Ascending aorta (tissue), 2 donors: ENCODE measurements around the gene C4orf50. TPM values are rescaled to one million over a fixed set of nuclear protein-coding genes. Genes with fewer than 3 reads are reported as not detected.
A peak's percentile ranks its signal among the peaks of the same experiment; 100 is the strongest.
"Not testable (repeated sequence)": the region's sequence is repeated elsewhere in the genome, so short reads cannot be mapped to it uniquely, and the experiment has no call there.

Experiments used
- DNase-seq, 2 donors: peaks; one replicate each; pipeline ENCODE4 v3.0.0-alpha.2; 2019; ENCODE audit warnings: low spot score in 2 of 2
- H3K27ac ChIP-seq, 2 donors: fragments of 200-600 bp; sonication (generic); one replicate each; pipeline ENCODE4 v1.5.1; 2016 to 2017; ENCODE audit warnings: mild to moderate bottlenecking in 1 of 2
- H3K27me3 ChIP-seq: fragments of 200-600 bp; sonication (generic); one replicate; pipeline ENCODE4 v1.5.1; 2017
- H3K36me3 ChIP-seq, 2 donors: fragments of 200-600 bp; sonication (generic); one replicate each; pipeline ENCODE4 v1.5.1; 2016
- H3K4me1 ChIP-seq, 2 donors: fragments of 200-600 bp; sonication (generic); one replicate each; pipeline ENCODE4 v1.5.1; 2016 to 2017; ENCODE audit warnings: mild to moderate bottlenecking in 1 of 2
- H3K4me3 ChIP-seq, 2 donors: fragments of 200-600 bp; sonication (generic); one replicate each; pipeline ENCODE4 v1.5.1; 2016 to 2017; ENCODE audit warnings: mild to moderate bottlenecking in 1 of 2
- H3K9me3 ChIP-seq, 2 donors: fragments of 200-600 bp; sonication (generic); one replicate each; pipeline ENCODE4 v1.5.1; 2016
- CTCF ChIP-seq, 3 experiments: fragments of 200-600 bp in 2 of 3; fragments of 450-650 bp in 1 of 3; sonication (generic) in 2 of 3; IDR thresholded peaks; one replicate each; pipeline ENCODE4 v1.5.1; 2016 to 2019; ENCODE audit warnings: antibody characterized with exemption in 3 of 3, mild to moderate bottlenecking in 1 of 3, moderate library complexity in 1 of 3
- intact Hi-C: fragments of 100-400 bp; cut with DNase I; formaldehyde crosslinking; loops from one replicate; pipeline ENCODE4 v1.15.1; 2023
- total RNA-seq: library from RNA; depleted of rRNA; stranded (reverse); fragments of >200 nt; gene quantifications from one replicate; pipeline ENCODE4 v1.1.0, GENCODE V29; 2016

The C4orf50 gene
- total RNA-seq, 1 donor from 2014 or later, result not detected

DNA sequence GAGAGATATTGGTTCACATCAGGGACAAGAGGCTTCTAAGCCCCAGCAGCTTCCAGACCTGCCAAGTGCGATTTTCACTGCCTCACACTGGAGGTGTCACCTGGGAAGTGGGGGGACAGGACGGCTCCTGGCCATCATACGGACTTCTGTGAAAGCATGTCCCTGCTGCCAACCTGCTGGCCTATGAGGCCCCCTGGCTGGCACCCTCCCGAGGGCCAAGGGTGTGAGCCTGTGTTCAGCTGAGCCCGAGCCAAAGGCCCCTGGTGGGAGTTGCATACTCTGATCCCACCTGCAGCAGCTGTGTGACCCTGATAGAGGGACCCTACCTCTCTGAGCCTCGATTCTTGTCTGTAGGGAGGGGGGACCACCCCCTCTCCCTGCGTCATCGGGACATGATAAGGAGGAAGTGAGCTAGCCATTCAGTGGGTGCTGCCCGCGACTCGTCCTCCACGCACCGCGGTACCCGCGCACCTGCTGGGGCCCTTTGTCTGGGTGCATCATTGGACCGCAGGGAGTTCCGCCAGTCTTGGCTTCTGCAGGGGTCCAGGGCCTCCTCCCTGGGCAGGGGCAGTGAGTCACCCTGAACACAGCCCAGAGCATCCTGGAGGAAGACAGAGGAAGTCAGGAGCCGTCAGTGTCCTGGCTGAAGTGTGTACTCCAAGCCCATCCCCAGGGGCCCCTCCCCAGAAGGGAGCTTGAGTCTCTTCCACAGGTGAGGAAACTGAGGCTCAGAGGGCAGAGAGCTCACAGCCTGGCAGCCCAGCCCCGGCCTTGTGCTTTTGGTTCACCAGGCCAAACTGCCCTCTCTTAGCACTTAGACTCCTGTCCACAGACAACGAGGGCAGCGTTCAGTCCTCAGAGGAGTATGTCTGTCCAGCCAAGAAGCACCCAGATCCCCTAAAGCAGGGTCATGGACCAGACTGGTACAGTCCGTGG is 24.1 kb downstream of the C4orf50 start:
- no peak overlapping the region for H3K27ac ChIP-seq
- H3K4me3 ChIP-seq, result no peak overlapping the region
- no peaks in the 10 kb centered on the region for H3K36me3 ChIP-seq
- no peaks in the 10 kb centered on the region for H3K4me1 ChIP-seq
- H3K27me3 ChIP-seq, result no peaks in the 10 kb centered on the region
- H3K9me3 ChIP-seq, result no peaks in the 10 kb centered on the region
- no peak for TF ChIP-seq CTCF (IDR thresholded peaks at IDR 0.05)
- DNase-seq, result peak in 1 of 2 donors; percentile 51
- intact Hi-C loops, result no loop called here

- H3K36me3 ChIP-seq, H3K27me3 ChIP-seq, intact Hi-C loops, H3K9me3 ChIP-seq, H3K27ac ChIP-seq, H3K4me3 ChIP-seq, H3K4me1 ChIP-seq: not testable (repeated sequence)
- peak in 1 of 2 donors; percentile 45 for DNase-seq
Measured at GRCh38 chr4:5993346-5993745, 24.9 kb downstream of the C4orf50 start.

GRCh38 chr4:5992828-5993321 is 25.4 kb downstream of the C4orf50 start:
- Histone ChIP-seq H3K4me3 (no peak overlapping the region), H3K36me3 (no peaks in the 10 kb centered on the region), H3K4me1 (no peaks in the 10 kb centered on the region), H3K27ac (no peak overlapping the region), H3K27me3 (no peaks in the 10 kb centered on the region), H3K9me3 (no peaks in the 10 kb centered on the region)
- DNase-seq, result peak in 1 of 2 donors; percentile 43
- no peak for TF ChIP-seq CTCF (IDR thresholded peaks at IDR 0.05)
- intact Hi-C loops, result no loop called here

DNA sequence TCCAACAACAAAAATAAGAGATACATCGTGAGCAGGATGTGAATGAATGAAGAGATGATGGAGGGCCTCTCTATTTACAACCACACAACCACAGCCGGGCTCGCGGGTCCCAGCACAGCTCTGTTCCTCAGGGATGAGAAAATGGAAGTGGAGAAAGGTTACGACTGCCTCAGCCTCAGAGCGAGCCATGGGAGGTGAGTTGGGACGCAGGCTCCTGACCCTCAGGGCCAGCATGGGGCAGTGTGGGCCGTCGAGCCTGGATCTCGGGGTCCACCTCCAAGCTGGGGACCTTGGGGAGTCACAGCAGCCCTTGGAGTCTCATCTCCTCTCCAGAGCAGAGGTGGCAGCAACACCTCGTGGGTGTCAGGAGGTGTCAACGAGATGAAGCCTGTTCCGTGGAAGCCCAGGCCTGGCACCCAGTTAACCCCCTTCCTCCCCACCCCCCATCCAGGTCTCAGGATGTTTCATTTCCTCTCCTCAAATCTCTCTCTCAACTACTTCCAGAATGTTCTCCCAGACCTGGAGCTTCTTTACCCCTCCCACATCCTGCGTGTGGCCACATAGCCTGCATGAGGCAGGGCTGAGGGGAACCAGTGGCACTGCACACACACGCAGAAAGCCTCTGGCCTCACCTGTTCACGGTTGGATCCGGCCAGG is 25.9 kb downstream of the C4orf50 start:
- intact Hi-C loops, result no loop called here
- Histone ChIP-seq H3K4me3 (no peak overlapping the region), H3K9me3 (no peaks in the 10 kb centered on the region), H3K36me3 (no peaks in the 10 kb centered on the region), H3K27me3 (no peaks in the 10 kb centered on the region), H3K4me1 (no peaks in the 10 kb centered on the region), H3K27ac (no peak overlapping the region)
- TF ChIP-seq CTCF (IDR thresholded peaks at IDR 0.05), result no peak
- peak in 1 of 2 donors; percentile 57 for DNase-seq

DNA sequence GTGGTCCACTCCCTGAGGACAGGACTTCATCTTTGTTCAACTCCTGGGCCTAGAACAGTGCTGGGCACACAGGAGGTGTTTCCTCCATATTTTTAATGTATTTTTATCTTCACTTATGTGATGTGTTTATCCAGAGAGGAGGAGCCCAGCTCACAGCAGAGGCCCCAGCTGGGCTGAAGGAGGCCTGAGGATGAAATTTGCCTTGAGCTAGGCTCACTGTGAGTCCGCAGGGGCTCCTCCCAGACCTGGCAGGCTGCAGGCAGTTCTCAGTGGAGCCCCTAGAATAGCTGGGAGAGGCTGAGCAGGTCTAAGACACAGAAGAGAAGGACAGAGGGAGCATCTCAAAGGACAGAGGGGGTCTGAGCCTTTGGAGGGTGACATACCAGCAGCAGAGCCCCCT is 26.8 kb downstream of the C4orf50 start:
- DNase-seq, result peak in 1 of 2 donors; percentile 40
- intact Hi-C loops, result no loop called here

More for the DNA sequence above, 26.8 kb downstream of the C4orf50 start:
- Histone ChIP-seq H3K9me3 (no peaks in the 10 kb centered on the region), H3K36me3 (no peaks in the 10 kb centered on the region), H3K27ac (no peak overlapping the region), H3K4me3 (no peak overlapping the region), H3K4me1 (no peaks in the 10 kb centered on the region), H3K27me3 (no peaks in the 10 kb centered on the region)
- no peak for TF ChIP-seq CTCF (IDR thresholded peaks at IDR 0.05)
